HG03432 (cell line): ENCODE data around the gene OOSP4B.
"Not testable (repeated sequence)": the region's sequence is repeated elsewhere in the genome, so short reads cannot be mapped to it uniquely, and the experiment has no call there.

Experiments used
- ATAC-seq: cut with Tn5 transposase; IDR thresholded peaks from one replicate; pipeline ENCODE4 v1.9.1; 2021; ENCODE audit warnings: mild to moderate bottlenecking, moderate library complexity; ENCODE audit not compliant: unreplicated experiment

The OOSP4B gene

GRCh38 chr11:60059052-60059451 is 42.1 kb downstream of the OOSP4B start:
- no peak for ATAC-seq

- ATAC-seq, result no peak
Observed at GRCh38 chr11:60059521-60060240, 42.7 kb downstream of the OOSP4B start.

- ATAC-seq, result no peak
Observed at GRCh38 chr11:60064111-60064510, 47.1 kb downstream of the OOSP4B start.

- ATAC-seq, result no peak
Observed at GRCh38 chr11:60065801-60066200, 48.8 kb downstream of the OOSP4B start.

- ATAC-seq, result no peak
Observed at GRCh38 chr11:60069450-60069849, 52.5 kb downstream of the OOSP4B start.

GRCh38 chr11:60071644-60072043 is 54.7 kb downstream of the OOSP4B start:
- not testable (repeated sequence) for ATAC-seq

- no peak for ATAC-seq
Observed at GRCh38 chr11:60077216-60077817, 60.3 kb downstream of the OOSP4B start.

GRCh38 chr11:60077981-60078380 is 61.0 kb downstream of the OOSP4B start:
- ATAC-seq, result no peak

GRCh38 chr11:60078745-60079144 is 61.8 kb downstream of the OOSP4B start:
- ATAC-seq, result no peak

GRCh38 chr11:60080535-60080934 is 63.6 kb downstream of the OOSP4B start:
- ATAC-seq, result no peak
